Suprapubic skin (tissue), 4 donors: Measurements from ENCODE around the gene SMLR1. TPM values are rescaled to one million over a fixed set of nuclear protein-coding genes. Genes with fewer than 3 reads are reported as not detected.

Experiments used
- DNase-seq, 2 donors: peaks; one replicate each; pipeline ENCODE4 v3.0.0-alpha.2; 2019; ENCODE audit warnings: low spot score in 2 of 2
- H3K27ac ChIP-seq: fragments of 200-600 bp; sonication (generic); one replicate; pipeline ENCODE4 v1.5.1; 2019
- H3K27me3 ChIP-seq: fragments of 200-600 bp; sonication (generic); one replicate; pipeline ENCODE4 v1.5.1; 2019
- H3K36me3 ChIP-seq: fragments of 200-600 bp; sonication (generic); one replicate; pipeline ENCODE4 v1.5.1; 2019
- H3K4me1 ChIP-seq: fragments of 200-600 bp; sonication (generic); one replicate; pipeline ENCODE4 v1.5.1; 2019
- H3K4me3 ChIP-seq: fragments of 200-600 bp; sonication (generic); one replicate; pipeline ENCODE4 v1.5.1; 2019; ENCODE audit warnings: mild to moderate bottlenecking
- H3K9me3 ChIP-seq: fragments of 200-600 bp; sonication (generic); one replicate; pipeline ENCODE4 v1.5.1; 2019
- CTCF ChIP-seq, 2 donors: fragments of 200-600 bp in 1 of 2; fragments of 450-650 bp in 1 of 2; sonication (generic) in 1 of 2; IDR thresholded peaks; one replicate each; pipeline ENCODE4 v1.5.1; 2016 to 2019; ENCODE audit warnings: antibody characterized with exemption in 2 of 2, mild to moderate bottlenecking in 1 of 2, moderate library complexity in 1 of 2
- EP300 ChIP-seq: sonication (generic); formaldehyde crosslinking; IDR thresholded peaks from one replicate; pipeline ENCODE4 v1.6.1; 2017; ENCODE audit warnings: antibody characterized with exemption
- POLR2A ChIP-seq, 2 donors: fragments of 450-650 bp; IDR thresholded peaks; one replicate each; pipeline ENCODE4 v1.6.1; 2017; ENCODE audit warnings: antibody characterized with exemption in 2 of 2, mild to moderate bottlenecking in 2 of 2, moderate library complexity in 2 of 2
- POLR2AphosphoS5 ChIP-seq, 3 donors: sonication (generic); formaldehyde crosslinking; IDR thresholded peaks; one replicate each; pipeline ENCODE4 v1.6.1; 2017; ENCODE audit warnings: antibody characterized with exemption in 3 of 3
- WGBS: methylation state at CpG from one replicate; pipeline ENCODE4 v1.1.5; 2018; 5-methylcytosine and 5-hydroxymethylcytosine counted together
- total RNA-seq, 4 donors: library from RNA; depleted of rRNA; stranded (reverse); fragments of >200 nt; gene quantifications; one replicate each; pipeline ENCODE4 v1.1.0, GENCODE V29; 2016

SMLR1 gene
- total RNA-seq, 4 donors from 2014 or later, result not detected

DNA sequence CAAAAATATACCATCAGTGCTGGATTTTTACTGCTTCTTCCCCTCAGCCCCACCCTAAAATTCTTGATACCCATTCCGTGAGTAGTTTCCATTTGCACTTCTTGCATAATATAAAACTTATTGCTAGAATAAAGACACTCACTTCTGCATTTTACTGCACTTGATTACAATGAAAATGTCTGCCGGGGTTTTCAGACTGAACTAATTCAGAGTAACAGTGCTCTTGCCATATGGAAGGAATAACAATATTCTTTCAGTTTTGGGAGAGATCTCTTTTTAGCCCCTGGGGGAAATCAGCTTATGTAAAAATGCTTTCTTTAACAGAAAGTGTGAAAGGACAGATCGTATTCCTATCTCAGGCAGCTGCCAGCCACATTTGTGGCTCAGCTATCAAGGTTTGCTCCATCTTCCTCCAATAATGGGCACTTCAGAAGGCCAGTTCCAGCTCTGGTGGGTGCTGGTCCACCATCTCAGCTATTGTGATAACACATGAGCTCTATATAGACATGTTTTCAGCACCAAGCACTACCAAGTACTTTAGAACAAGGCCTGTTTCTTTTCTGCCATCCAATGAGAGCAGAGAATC, 8.9 kb downstream of the SMLR1 start:
- H3K4me3 ChIP-seq, result no peak overlapping the region
- H3K27ac ChIP-seq, result no peak overlapping the region
- DNase-seq, result no peak
- 50% methylated on average over 3 of the region's 3 CpGs for WGBS
- no peaks in the 10 kb centered on the region for H3K36me3 ChIP-seq
- no peaks in the 10 kb centered on the region for H3K9me3 ChIP-seq
- H3K27me3 ChIP-seq, result no peaks in the 10 kb centered on the region
- peaks cover 8% of the 10 kb centered on the region for H3K4me1 ChIP-seq
- TF ChIP-seq POLR2A (IDR thresholded peaks at IDR 0.05) (no peak), EP300 (no peak), CTCF (IDR thresholded peaks at IDR 0.05) (no peak), POLR2AphosphoS5 (IDR thresholded peaks at IDR 0.05) (no peak)

DNA sequence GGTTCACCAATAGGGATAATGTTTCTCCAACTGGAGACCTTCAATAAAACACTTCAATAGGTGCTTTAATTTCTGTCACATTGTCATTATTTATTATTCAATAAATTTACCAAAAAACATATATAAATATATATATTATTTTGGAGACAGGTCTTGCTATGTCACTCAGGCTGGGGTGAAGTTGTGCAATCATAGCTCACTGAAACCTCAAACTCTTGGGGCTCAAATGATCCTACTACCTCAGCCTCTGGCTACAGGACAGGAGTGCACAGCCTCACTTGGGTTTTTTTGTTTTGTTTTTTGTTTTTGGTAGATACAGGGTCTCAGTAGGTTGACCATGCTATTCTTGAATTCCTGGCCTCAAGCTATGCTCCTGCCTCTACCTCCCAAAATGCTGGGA, 9.9 kb downstream of the SMLR1 start:
- no peaks in the 10 kb centered on the region for H3K27me3 ChIP-seq

DNA sequence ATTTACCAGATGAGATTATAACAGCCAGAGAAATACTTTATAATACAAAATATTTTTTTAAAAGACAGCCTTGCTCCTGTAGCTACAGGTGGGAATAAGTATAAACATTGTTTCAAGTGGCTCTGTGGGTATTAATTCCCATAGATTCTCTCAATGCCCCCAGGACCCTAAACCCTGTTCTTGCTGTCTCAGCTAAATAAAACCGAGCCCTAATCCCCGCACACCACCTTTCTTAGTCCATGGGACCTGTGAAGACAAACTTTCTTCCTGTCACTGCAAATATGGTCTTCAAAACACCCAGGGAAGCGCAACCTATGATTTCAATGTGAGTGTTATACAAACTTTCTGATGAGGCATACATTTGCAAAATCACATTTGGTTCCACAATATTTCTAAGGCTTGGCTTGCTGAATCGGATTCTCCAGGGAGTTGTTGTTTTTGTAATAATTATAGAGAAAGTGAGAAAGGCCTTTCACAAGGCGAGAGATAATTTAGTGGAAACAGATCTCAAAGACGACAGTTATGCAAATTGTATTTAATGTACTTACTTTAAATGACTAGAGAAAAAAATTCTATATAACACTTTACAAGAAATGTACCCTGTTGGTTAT, 11.1 kb downstream of the SMLR1 start:
- TF ChIP-seq POLR2AphosphoS5 (IDR thresholded peaks at IDR 0.05) (no peak), EP300 (no peak), POLR2A (IDR thresholded peaks at IDR 0.05) (no peak), CTCF (IDR thresholded peaks at IDR 0.05) (no peak)
- no peaks in the 10 kb centered on the region for H3K36me3 ChIP-seq
- H3K27me3 ChIP-seq, result no peaks in the 10 kb centered on the region
- H3K9me3 ChIP-seq, result no peaks in the 10 kb centered on the region
- no peak overlapping the region for H3K27ac ChIP-seq
- no peak for DNase-seq
- H3K4me3 ChIP-seq, result no peak overlapping the region
- WGBS, result 84% methylated on average over 6 of the region's 6 CpGs
- peaks cover 8% of the 10 kb centered on the region for H3K4me1 ChIP-seq

More for the DNA sequence above, 9.9 kb downstream of the SMLR1 start:
- H3K36me3 ChIP-seq, result no peaks in the 10 kb centered on the region
- H3K4me1 ChIP-seq, result peaks cover 8% of the 10 kb centered on the region
- H3K27ac ChIP-seq, result no peak overlapping the region
- DNase-seq, result no peak
- TF ChIP-seq EP300, result no peak
- TF ChIP-seq POLR2AphosphoS5 (IDR thresholded peaks at IDR 0.05), result no peak
- no peaks in the 10 kb centered on the region for H3K9me3 ChIP-seq
- no peak overlapping the region for H3K4me3 ChIP-seq

GRCh38 chr6:130838951-130839350, 11.7 kb downstream of the SMLR1 start:
- no peak overlapping the region for H3K27ac ChIP-seq
- H3K4me3 ChIP-seq, result no peak overlapping the region
- no peak for DNase-seq
- WGBS, result 65% methylated on average over 5 of the region's 5 CpGs
- peaks cover 8% of the 10 kb centered on the region for H3K4me1 ChIP-seq
- H3K9me3 ChIP-seq, result no peaks in the 10 kb centered on the region
- H3K36me3 ChIP-seq, result no peaks in the 10 kb centered on the region
- no peaks in the 10 kb centered on the region for H3K27me3 ChIP-seq
- no peak for TF ChIP-seq POLR2A (IDR thresholded peaks at IDR 0.05)
- no peak for TF ChIP-seq CTCF (IDR thresholded peaks at IDR 0.05)

GRCh38 chr6:130839379-130839778, 12.2 kb downstream of the SMLR1 start:
- Histone ChIP-seq H3K4me1 (peaks cover 8% of the 10 kb centered on the region), H3K9me3 (no peaks in the 10 kb centered on the region), H3K4me3 (no peak overlapping the region), H3K36me3 (no peaks in the 10 kb centered on the region), H3K27ac (no peak overlapping the region), H3K27me3 (no peaks in the 10 kb centered on the region)
- DNase-seq, result no peak
- 91% methylated on average over 2 of the region's 2 CpGs for WGBS
- no peak for TF ChIP-seq CTCF (IDR thresholded peaks at IDR 0.05)
- no peak for TF ChIP-seq POLR2A (IDR thresholded peaks at IDR 0.05)
- TF ChIP-seq EP300, result no peak
- TF ChIP-seq POLR2AphosphoS5 (IDR thresholded peaks at IDR 0.05), result no peak
